CD8-positive, alpha-beta memory T cell (primary cell): ENCODE data around the gene LRRC23. TPM values are rescaled to one million over a fixed set of nuclear protein-coding genes. Genes with fewer than 3 reads are reported as not detected.
A peak's percentile ranks its signal among the peaks of the same experiment; 100 is the strongest.
"Not testable (repeated sequence)": the region's sequence is repeated elsewhere in the genome, so short reads cannot be mapped to it uniquely, and the experiment has no call there.

ENCODE experiments used
- CTCF ChIA-PET: fragments of 350-600 bp; sonication (Branson Sonifier 250); formaldehyde crosslinking; loops from one replicate; lab custom pipeline; 2021; ENCODE audit warnings: antibody characterized with exemption; lab: Charles Lee
- POLR2A ChIA-PET: fragments of 350-600 bp; sonication (Branson Sonifier 250); formaldehyde crosslinking; loops from one replicate; lab custom pipeline; 2021; ENCODE audit warnings: antibody characterized with exemption; lab: Charles Lee
- DNase-seq, 5 donors: peaks; one replicate each; pipeline versions ENCODE4 v3.0.0 to v3.0.0-alpha.2; 2020 to 2022; ENCODE audit warnings: mixed read lengths in 1 of 5
- H3K27ac ChIP-seq: one replicate; pipeline ENCODE4 v1.7.0; 2013; ENCODE audit warnings: low read depth, mild to moderate bottlenecking, low read length, moderate library complexity
- H3K27me3 ChIP-seq: 2 replicates; pipeline ENCODE4 v1.7.0; 2013; ENCODE audit warnings: low read length, mild to moderate bottlenecking; ENCODE audit not compliant: insufficient read depth, poor library complexity, severe bottlenecking
- H3K36me3 ChIP-seq: 2 replicates; pipeline ENCODE4 v1.7.0; 2013; ENCODE audit warnings: mild to moderate bottlenecking, low read length, moderate library complexity; ENCODE audit not compliant: insufficient read depth
- H3K4me1 ChIP-seq: 2 replicates; pipeline ENCODE4 v1.7.0; 2013; ENCODE audit warnings: mild to moderate bottlenecking, low read length, moderate library complexity; ENCODE audit not compliant: insufficient read depth
- H3K4me3 ChIP-seq: 2 replicates; pipeline ENCODE4 v1.7.0; 2013; ENCODE audit warnings: mild to moderate bottlenecking, low read length
- H3K9me3 ChIP-seq: 2 replicates; pipeline ENCODE4 v1.7.0; 2013; ENCODE audit warnings: mild to moderate bottlenecking, low read length
- H3K27ac Mint-ChIP-seq, 8 donors: one replicate each; pipeline ENCODE4 v1.8.0; 2020 to 2021; ENCODE audit warnings: mixed read lengths in 8 of 8, mild to moderate bottlenecking in 6 of 8, inconsistent platforms in 3 of 8, moderate library complexity in 3 of 8
- H3K27me3 Mint-ChIP-seq, 2 donors: one replicate each; pipeline ENCODE4 v1.8.0; 2020 to 2021; ENCODE audit warnings: mixed read lengths in 2 of 2, mild to moderate bottlenecking in 1 of 2, moderate library complexity in 1 of 2
- H3K36me3 Mint-ChIP-seq, 3 donors: one replicate each; pipeline ENCODE4 v1.8.0; 2020 to 2021; ENCODE audit warnings: mixed read lengths in 3 of 3, inconsistent platforms in 1 of 3, mild to moderate bottlenecking in 1 of 3
- H3K4me1 Mint-ChIP-seq, 3 donors: one replicate each; pipeline ENCODE4 v1.8.0; 2020 to 2021; ENCODE audit warnings: mixed read lengths in 3 of 3, inconsistent platforms in 1 of 3, mild to moderate bottlenecking in 1 of 3
- H3K4me3 Mint-ChIP-seq, 7 donors: one replicate each; pipeline ENCODE4 v1.8.0; 2020 to 2021; ENCODE audit warnings: mixed read lengths in 7 of 7, mild to moderate bottlenecking in 6 of 7, moderate library complexity in 4 of 7, inconsistent platforms in 2 of 7
- H3K9me3 Mint-ChIP-seq, 5 donors: one replicate each; pipeline ENCODE4 v1.8.0; 2020 to 2022; ENCODE audit warnings: mixed read lengths in 5 of 5, mild to moderate bottlenecking in 3 of 5, moderate library complexity in 2 of 5, inconsistent platforms in 1 of 5
- polyA plus RNA-seq: library from polyadenylated mRNA; unstranded; fragments of 300-500 nt; fragmentation: Illumina TruSeq; gene quantifications from one replicate; pipeline ENCODE4 v1.2.3, GENCODE V29; 2021
- total RNA-seq, 2 experiments: library from RNA; stranded (reverse); gene quantifications; one replicate each; pipeline ENCODE4 v1.2.3, GENCODE V29; 2021

Gene LRRC23
- total and polyA plus RNA-seq, 3 experiments from 2014 or later = 4.9 to 5.0 (median 5.0) TPM

DNA sequence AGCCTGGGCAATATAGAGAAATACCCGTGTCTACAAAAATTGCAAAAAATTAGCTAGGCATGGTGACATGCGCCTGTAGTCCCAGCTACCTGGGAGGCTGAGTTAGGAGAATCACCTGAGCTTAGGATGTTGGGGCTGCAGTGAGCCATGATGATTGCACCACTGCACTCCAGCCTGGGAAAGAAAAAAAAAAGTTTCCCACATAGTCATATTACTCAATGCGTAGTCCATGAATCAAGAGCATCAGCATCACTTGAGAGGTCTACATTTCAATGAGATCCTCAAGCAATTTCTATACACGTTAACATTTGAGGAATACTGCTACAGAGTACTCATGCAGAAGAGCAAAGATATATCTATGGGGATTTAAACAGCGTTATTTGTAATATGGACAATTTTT, 5.2 kb upstream of the LRRC23 start:
- POLR2A ChIA-PET = interaction anchor here (0.6 kb wide), 1 partner anchor 210 kb away, joined by 4 read pairs; the partner anchor contains the start of gene ZNF384
- no peaks in the 10 kb centered on the region for H3K36me3 Mint-ChIP-seq

GRCh38 chr12:6899837-6900519, 4.6 kb upstream of the LRRC23 start:
- Histone ChIP-seq H3K36me3 (no peaks in the 10 kb centered on the region), H3K4me1 (peaks cover 10% of the 10 kb centered on the region), H3K27me3 (no peaks in the 10 kb centered on the region), H3K27ac (no peak overlapping the region), H3K9me3 (no peaks in the 10 kb centered on the region), H3K4me3 (no peak overlapping the region)
- ChIA-PET CTCF (interaction anchor here (1.1 to 1.8 kb wide), 4 partner anchors 9 to 118 kb away, joined by 3 to 8 read pairs (median 4); partner anchors contain the start of genes LPCAT3 and SPSB2), POLR2A (interaction anchor here (0.6 kb wide), 1 partner anchor 211 kb away, joined by 4 read pairs; the partner anchor contains the start of gene ZNF384)
- Mint-ChIP-seq H3K4me3 (no peak overlapping the region), H3K9me3 (no peaks in the 10 kb centered on the region), H3K27me3 (peaks cover 0 to 4% of the 10 kb centered on the region in 2 donors), H3K27ac (peak overlapping the region in 1 of 8 donors; percentile 35), H3K36me3 (no peaks in the 10 kb centered on the region), H3K4me1 (peaks cover 0 to 5% (median 0%) of the 10 kb centered on the region in 3 donors)
- DNase-seq = no peak

More for the DNA sequence above, 5.2 kb upstream of the LRRC23 start:
- CTCF ChIA-PET = interaction anchor here (1.1 to 1.8 kb wide), 5 partner anchors 8 to 119 kb away, joined by 3 to 8 read pairs (median 4); partner anchors contain the start of genes LPCAT3 and SPSB2
- Histone ChIP-seq H3K4me1 (peaks cover 8% of the 10 kb centered on the region), H3K9me3 (no peaks in the 10 kb centered on the region), H3K4me3 (no peak overlapping the region), H3K36me3 (no peaks in the 10 kb centered on the region), H3K27ac (no peak overlapping the region), H3K27me3 (no peaks in the 10 kb centered on the region)
- no peak for DNase-seq
- Mint-ChIP-seq H3K27me3 (peaks cover 0 to 4% of the 10 kb centered on the region in 2 donors), H3K4me3 (no peak overlapping the region), H3K9me3 (no peaks in the 10 kb centered on the region), H3K4me1 (peaks cover 0 to 5% (median 0%) of the 10 kb centered on the region in 3 donors), H3K27ac (peak overlapping the region in 1 of 8 donors; percentile 35)

- Histone ChIP-seq H3K4me3 (no peak overlapping the region), H3K27ac (no peak overlapping the region), H3K9me3 (no peaks in the 10 kb centered on the region), H3K36me3 (no peaks in the 10 kb centered on the region), H3K27me3 (no peaks in the 10 kb centered on the region), H3K4me1 (peaks cover 16% of the 10 kb centered on the region)
- Mint-ChIP-seq H3K36me3 (no peaks in the 10 kb centered on the region), H3K4me1 (peaks cover 0 to 5% (median 0%) of the 10 kb centered on the region in 3 donors), H3K27ac (peak overlapping the region in 3 of 8 donors; percentile 10 to 56 (median 30)), H3K27me3 (no peaks in the 10 kb centered on the region), H3K4me3 (no peak overlapping the region), H3K9me3 (no peaks in the 10 kb centered on the region)
- DNase-seq = no peak
- CTCF ChIA-PET = interaction anchor here (0.9 to 7.9 kb wide), 4 partner anchors 9 to 50 kb away, joined by 3 to 50 read pairs (median 24); partner anchors contain the start of gene SPSB2
- POLR2A ChIA-PET = interaction anchor here (0.6 to 1.2 kb wide), 3 partner anchors 11 to 91 kb away, joined by 3 to 7 read pairs (median 3); no protein-coding TSS in a partner anchor
Measured at GRCh38 chr12:6902448-6902847, 2.2 kb upstream of the LRRC23 start.

- Mint-ChIP-seq H3K9me3 (no peaks in the 10 kb centered on the region), H3K27me3 (no peaks in the 10 kb centered on the region), H3K36me3 (peaks cover 0 to 5% (median 3%) of the 10 kb centered on the region in 3 donors), H3K27ac (peak overlapping the region in 1 of 8 donors; percentile 78), H3K4me3 (peak overlapping the region in 1 of 7 donors; percentile 19), H3K4me1 (peaks cover 0 to 5% (median 0%) of the 10 kb centered on the region in 3 donors)
- Histone ChIP-seq H3K4me1 (peaks cover 16% of the 10 kb centered on the region), H3K9me3 (no peaks in the 10 kb centered on the region), H3K27me3 (no peaks in the 10 kb centered on the region), H3K36me3 (no peaks in the 10 kb centered on the region), H3K27ac (no peak overlapping the region), H3K4me3 (no peak overlapping the region)
- DNase-seq = no peak
- ChIA-PET CTCF (interaction anchor here (1.1 to 7.9 kb wide), 3 partner anchors 12 to 114 kb away, joined by 3 to 50 read pairs (median 45); partner anchors contain the start of genes LPCAT3 and SPSB2), POLR2A (interaction anchor here (1.5 kb wide), 1 partner anchor 13 kb away, joined by 5 read pairs; no protein-coding TSS in a partner anchor)
Measured at GRCh38 chr12:6903722-6904121, 900 bp upstream of the LRRC23 start.

DNA sequence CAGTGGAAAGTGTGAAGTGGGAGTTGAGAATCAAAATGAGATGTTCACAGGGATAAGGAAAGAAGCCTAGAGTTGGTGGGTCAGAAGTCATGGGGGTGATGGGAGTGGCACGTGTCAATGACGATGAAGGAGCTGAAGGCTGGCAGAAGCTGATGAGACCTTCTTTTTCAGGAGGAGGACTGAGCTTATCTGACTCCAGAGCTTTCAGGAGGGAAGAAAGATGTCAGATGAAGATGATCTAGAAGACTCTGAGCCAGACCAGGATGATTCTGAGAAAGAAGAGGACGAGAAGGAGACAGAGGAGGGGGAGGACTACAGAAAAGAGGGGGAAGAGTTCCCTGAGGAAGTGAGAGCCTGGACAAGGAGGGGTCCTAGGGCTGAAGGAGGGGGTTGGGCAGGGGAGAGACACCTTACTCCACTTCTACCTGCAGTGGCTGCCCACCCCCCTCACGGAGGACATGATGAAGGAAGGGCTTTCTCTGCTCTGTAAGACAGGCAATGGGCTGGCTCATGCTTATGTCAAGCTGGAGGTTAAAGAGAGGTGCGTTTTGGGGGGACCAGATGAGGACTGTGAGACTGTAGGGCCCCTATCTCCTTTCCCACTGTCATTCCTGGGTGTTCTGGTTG, 905 bp downstream of the LRRC23 start:
- Mint-ChIP-seq H3K27ac (no peak overlapping the region), H3K4me1 (peaks cover 0 to 5% (median 0%) of the 10 kb centered on the region in 3 donors), H3K9me3 (no peaks in the 10 kb centered on the region), H3K27me3 (no peaks in the 10 kb centered on the region), H3K4me3 (no peak overlapping the region), H3K36me3 (peaks cover 0 to 5% (median 3%) of the 10 kb centered on the region in 3 donors)
- Histone ChIP-seq H3K4me1 (peaks cover 16% of the 10 kb centered on the region), H3K27ac (peak overlapping the region; percentile 95), H3K36me3 (no peaks in the 10 kb centered on the region), H3K9me3 (no peaks in the 10 kb centered on the region), H3K4me3 (peak overlapping the region; percentile 86), H3K27me3 (no peaks in the 10 kb centered on the region)
- DNase-seq = no peak
- ChIA-PET POLR2A (interaction anchor here (0.9 to 1.6 kb wide), 4 partner anchors 9 to 54 kb away, joined by 3 to 10 read pairs (median 4); partner anchors contain the start of genes CDCA3, ENO2 and USP5), CTCF (interaction anchor here (1.0 to 7.9 kb wide), 4 partner anchors 14 to 36 kb away, joined by 3 to 50 read pairs (median 25); partner anchors contain the start of gene SPSB2)

DNA sequence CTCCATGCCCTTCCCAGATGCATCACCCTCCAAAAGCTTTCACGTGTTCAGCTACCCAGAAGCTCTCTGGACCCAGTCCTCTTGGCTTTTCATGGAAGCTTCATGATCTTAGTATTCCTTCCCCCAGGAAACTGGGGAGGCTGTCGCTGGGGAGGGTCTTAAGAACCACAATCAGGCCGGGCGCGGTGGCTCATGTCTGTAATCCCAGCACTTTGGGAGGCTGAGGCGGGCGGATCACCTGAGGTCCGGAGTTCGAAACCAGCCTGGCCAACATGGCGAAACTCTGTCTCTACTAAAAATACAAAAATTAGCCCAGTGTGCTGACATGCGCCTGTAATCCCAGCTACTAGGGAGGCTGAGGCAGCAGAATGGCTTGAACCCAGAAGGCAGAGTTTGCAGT, 3.5 kb downstream of the LRRC23 start:
- not testable (repeated sequence) for H3K27me3 ChIP-seq, H3K27ac Mint-ChIP-seq, H3K9me3 ChIP-seq, H3K4me1 Mint-ChIP-seq, H3K9me3 Mint-ChIP-seq, DNase-seq, H3K27ac ChIP-seq, H3K36me3 Mint-ChIP-seq, H3K4me3 ChIP-seq, H3K4me3 Mint-ChIP-seq, H3K27me3 Mint-ChIP-seq, H3K36me3 ChIP-seq
- ChIA-PET POLR2A (interaction anchor here (0.7 to 0.8 kb wide), 2 partner anchors 17 to 30 kb away, joined by 3 to 7 read pairs; no protein-coding TSS in a partner anchor), CTCF (interaction anchor here (1.2 to 7.9 kb wide), 7 partner anchors 8 to 56 kb away, joined by 3 to 50 read pairs (median 7); partner anchors contain the start of genes SPSB2 and USP5)
- peaks cover 17% of the 10 kb centered on the region for H3K4me1 ChIP-seq

DNA sequence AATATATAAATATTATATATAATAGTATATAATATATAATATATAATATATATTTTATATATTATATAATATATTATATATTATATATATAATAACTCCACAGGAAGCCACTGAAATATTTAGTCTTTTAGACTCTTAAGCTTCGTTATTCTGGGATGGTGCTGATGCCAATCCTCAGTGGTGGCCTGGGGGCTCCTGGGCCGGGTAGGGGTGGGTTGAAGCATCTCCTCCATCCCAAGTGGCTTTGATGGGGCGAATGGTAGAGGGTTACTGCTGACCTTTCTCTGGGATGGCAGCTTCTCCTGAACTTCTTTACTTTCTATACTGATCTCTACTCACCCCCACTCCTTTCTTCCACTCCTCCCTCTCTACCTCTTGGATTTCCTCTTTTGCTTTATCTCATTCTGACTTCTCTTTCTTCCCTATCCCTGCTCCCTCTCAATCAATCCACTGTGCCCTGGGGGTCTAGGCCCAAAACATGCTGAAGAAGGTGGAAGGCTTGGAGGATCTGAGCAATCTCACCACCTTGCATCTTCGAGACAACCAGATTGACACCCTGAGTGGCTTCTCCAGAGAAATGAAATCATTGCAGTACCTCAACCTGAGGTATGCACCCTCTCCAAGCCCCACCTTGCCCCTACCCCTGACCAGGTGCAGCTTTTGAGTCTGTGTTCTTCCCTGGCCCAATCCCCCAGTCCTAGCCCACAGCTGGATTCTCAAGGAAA, 5.0 kb downstream of the LRRC23 start:
- Histone ChIP-seq H3K4me1 (peaks cover 18% of the 10 kb centered on the region), H3K36me3 (no peaks in the 10 kb centered on the region), H3K9me3 (no peaks in the 10 kb centered on the region), H3K27me3 (no peaks in the 10 kb centered on the region), H3K27ac (no peak overlapping the region), H3K4me3 (no peak overlapping the region)
- Mint-ChIP-seq H3K36me3 (peaks cover 0 to 8% (median 3%) of the 10 kb centered on the region in 3 donors), H3K9me3 (no peaks in the 10 kb centered on the region), H3K4me1 (peaks cover 12 to 19% (median 13%) of the 10 kb centered on the region in 3 donors), H3K4me3 (peak overlapping the region in 1 of 7 donors; percentile 14), H3K27me3 (no peaks in the 10 kb centered on the region), H3K27ac (peak overlapping the region in 3 of 8 donors; percentile 6 to 51 (median 46))
- ChIA-PET POLR2A (no interaction called here), CTCF (interaction anchor here (0.7 to 7.9 kb wide), 4 partner anchors 15 to 52 kb away, joined by 3 to 50 read pairs (median 10); no protein-coding TSS in a partner anchor)
- DNase-seq = no peak
